ENCODE measurements around the gene CCN5.

The CCN5 gene

GRCh38 chr20:44723798-44724362, 8.7 kb downstream of the CCN5 start:
- Histone ChIP-seq H3K36me3 (ENCODE audit: control insufficient read depth in 2 of 2, insufficient read depth in 2 of 2, low read length in 2 of 2) (no peaks in the 10 kb centered on the region), H3K4me1 (ENCODE audit: control insufficient read depth in 2 of 2, insufficient read depth in 2 of 2, low read length in 2 of 2) (no peaks in the 10 kb centered on the region), H3K9me3 (ENCODE audit: control insufficient read depth in 2 of 2, low read length in 2 of 2) (no peaks in the 10 kb centered on the region), H3K27me3 (ENCODE audit: control insufficient read depth in 2 of 2, insufficient read depth in 2 of 2, low read length in 2 of 2) (peaks cover 0 to 3% of the 10 kb centered on the region in 2 donors), H3K27ac (ENCODE audit: low read depth in 2 of 2, low read length in 2 of 2) (no peak overlapping the region), H3K4me3 (ENCODE audit: low read length in 2 of 2) (no peak overlapping the region), H3K9ac (ENCODE audit: low read depth in 1 of 2, low read length in 2 of 2) (no peak overlapping the region)

DNA sequence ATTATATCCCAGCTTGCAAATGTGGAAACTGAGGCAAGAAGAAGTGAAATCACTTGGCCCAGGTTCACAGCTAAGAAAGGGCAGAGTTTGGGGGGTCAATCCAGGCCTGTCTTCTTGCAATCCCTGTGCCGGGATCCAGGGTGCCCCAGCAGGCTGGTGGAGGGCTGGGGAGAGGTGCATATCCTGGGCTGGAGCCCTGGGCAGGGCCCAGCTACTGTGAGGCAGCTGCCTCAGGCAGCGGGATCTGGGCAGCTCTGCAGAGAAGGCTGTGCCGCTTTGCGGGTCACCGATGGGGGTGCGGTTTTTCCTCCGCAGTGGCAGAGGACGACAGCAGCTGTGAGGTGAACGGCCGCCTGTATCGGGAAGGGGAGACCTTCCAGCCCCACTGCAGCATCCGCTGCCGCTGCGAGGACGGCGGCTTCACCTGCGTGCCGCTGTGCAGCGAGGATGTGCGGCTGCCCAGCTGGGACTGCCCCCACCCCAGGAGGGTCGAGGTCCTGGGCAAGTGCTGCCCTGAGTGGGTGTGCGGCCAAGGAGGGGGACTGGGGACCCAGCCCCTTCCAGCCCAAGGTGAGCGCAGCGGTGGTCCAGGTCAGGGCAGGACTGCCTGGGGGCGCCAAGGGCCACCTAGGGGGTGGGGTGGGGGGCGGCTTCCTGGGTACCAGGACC, 9.4 kb downstream of the CCN5 start:
- no peaks in the 10 kb centered on the region for H3K4me1 ChIP-seq (ENCODE audit: control insufficient read depth in 2 of 2, insufficient read depth in 2 of 2, low read length in 2 of 2)
- H3K9me3 ChIP-seq (ENCODE audit: control insufficient read depth in 2 of 2, low read length in 2 of 2), result no peaks in the 10 kb centered on the region
- H3K4me3 ChIP-seq (ENCODE audit: low read length in 2 of 2), result no peak overlapping the region
- H3K27me3 ChIP-seq (ENCODE audit: control insufficient read depth in 2 of 2, insufficient read depth in 2 of 2, low read length in 2 of 2), result peaks cover 0 to 3% of the 10 kb centered on the region in 2 donors
- no peak overlapping the region for H3K27ac ChIP-seq (ENCODE audit: low read depth in 2 of 2, low read length in 2 of 2)
- no peaks in the 10 kb centered on the region for H3K36me3 ChIP-seq (ENCODE audit: control insufficient read depth in 2 of 2, insufficient read depth in 2 of 2, low read length in 2 of 2)
- H3K9ac ChIP-seq (ENCODE audit: low read depth in 1 of 2, low read length in 2 of 2), result no peak overlapping the region

- peaks cover 0 to 3% of the 10 kb centered on the region in 2 donors for H3K27me3 ChIP-seq (ENCODE audit: control insufficient read depth in 2 of 2, insufficient read depth in 2 of 2, low read length in 2 of 2)
- no peak overlapping the region for H3K27ac ChIP-seq (ENCODE audit: low read depth in 2 of 2, low read length in 2 of 2)
- no peaks in the 10 kb centered on the region for H3K36me3 ChIP-seq (ENCODE audit: control insufficient read depth in 2 of 2, insufficient read depth in 2 of 2, low read length in 2 of 2)
- H3K9me3 ChIP-seq (ENCODE audit: control insufficient read depth in 2 of 2, low read length in 2 of 2), result no peaks in the 10 kb centered on the region
- no peak overlapping the region for H3K4me3 ChIP-seq (ENCODE audit: low read length in 2 of 2)
- no peak overlapping the region for H3K9ac ChIP-seq (ENCODE audit: low read depth in 1 of 2, low read length in 2 of 2)
- no peaks in the 10 kb centered on the region for H3K4me1 ChIP-seq (ENCODE audit: control insufficient read depth in 2 of 2, insufficient read depth in 2 of 2, low read length in 2 of 2)
Measured at GRCh38 chr20:44725837-44726236, 10.7 kb downstream of the CCN5 start.

DNA sequence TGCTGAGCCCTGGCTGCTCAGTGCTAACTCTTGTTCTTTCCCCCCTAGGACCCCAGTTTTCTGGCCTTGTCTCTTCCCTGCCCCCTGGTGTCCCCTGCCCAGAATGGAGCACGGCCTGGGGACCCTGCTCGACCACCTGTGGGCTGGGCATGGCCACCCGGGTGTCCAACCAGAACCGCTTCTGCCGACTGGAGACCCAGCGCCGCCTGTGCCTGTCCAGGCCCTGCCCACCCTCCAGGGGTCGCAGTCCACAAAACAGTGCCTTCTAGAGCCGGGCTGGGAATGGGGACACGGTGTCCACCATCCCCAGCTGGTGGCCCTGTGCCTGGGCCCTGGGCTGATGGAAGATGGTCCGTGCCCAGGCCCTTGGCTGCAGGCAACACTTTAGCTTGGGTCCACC, 11.9 kb downstream of the CCN5 start:
- Histone ChIP-seq H3K27me3 (ENCODE audit: control insufficient read depth in 2 of 2, insufficient read depth in 2 of 2, low read length in 2 of 2) (peaks cover 0 to 3% of the 10 kb centered on the region in 2 donors), H3K4me1 (ENCODE audit: control insufficient read depth in 2 of 2, insufficient read depth in 2 of 2, low read length in 2 of 2) (no peaks in the 10 kb centered on the region), H3K9me3 (ENCODE audit: control insufficient read depth in 2 of 2, low read length in 2 of 2) (no peaks in the 10 kb centered on the region), H3K9ac (ENCODE audit: low read depth in 1 of 2, low read length in 2 of 2) (no peak overlapping the region), H3K36me3 (ENCODE audit: control insufficient read depth in 2 of 2, insufficient read depth in 2 of 2, low read length in 2 of 2) (no peaks in the 10 kb centered on the region), H3K27ac (ENCODE audit: low read depth in 2 of 2, low read length in 2 of 2) (no peak overlapping the region), H3K4me3 (ENCODE audit: low read length in 2 of 2) (no peak overlapping the region)

DNA sequence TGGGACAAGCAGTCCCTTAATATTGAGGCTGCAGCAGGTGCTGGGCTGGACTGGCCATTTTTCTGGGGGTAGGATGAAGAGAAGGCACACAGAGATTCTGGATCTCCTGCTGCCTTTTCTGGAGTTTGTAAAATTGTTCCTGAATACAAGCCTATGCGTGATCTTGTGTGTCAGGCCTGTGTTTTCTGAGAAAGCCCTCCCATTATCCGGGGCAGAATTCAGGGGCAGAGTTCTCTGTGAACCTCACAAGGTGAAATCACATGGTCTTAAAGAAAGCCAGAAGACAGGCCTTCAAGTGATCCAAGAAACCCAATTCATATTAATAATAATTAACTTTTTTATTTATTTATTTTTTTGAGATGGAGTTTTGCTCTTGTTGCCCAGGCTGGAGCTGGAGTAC, 12.5 kb downstream of the CCN5 start:
- Histone ChIP-seq H3K4me1 (ENCODE audit: control insufficient read depth in 2 of 2, insufficient read depth in 2 of 2, low read length in 2 of 2) (no peaks in the 10 kb centered on the region), H3K27me3 (ENCODE audit: control insufficient read depth in 2 of 2, insufficient read depth in 2 of 2, low read length in 2 of 2) (peaks cover 0 to 3% of the 10 kb centered on the region in 2 donors), H3K4me3 (ENCODE audit: low read length in 2 of 2) (no peak overlapping the region), H3K9me3 (ENCODE audit: control insufficient read depth in 2 of 2, low read length in 2 of 2) (no peaks in the 10 kb centered on the region), H3K27ac (ENCODE audit: low read depth in 2 of 2, low read length in 2 of 2) (no peak overlapping the region), H3K36me3 (ENCODE audit: control insufficient read depth in 2 of 2, insufficient read depth in 2 of 2, low read length in 2 of 2) (no peaks in the 10 kb centered on the region), H3K9ac (ENCODE audit: low read depth in 1 of 2, low read length in 2 of 2) (no peak overlapping the region)

- Histone ChIP-seq H3K4me3 (ENCODE audit: low read length in 2 of 2) (no peak overlapping the region), H3K27me3 (ENCODE audit: control insufficient read depth in 2 of 2, insufficient read depth in 2 of 2, low read length in 2 of 2) (peaks cover 0 to 3% of the 10 kb centered on the region in 2 donors), H3K27ac (ENCODE audit: low read depth in 2 of 2, low read length in 2 of 2) (no peak overlapping the region), H3K9me3 (ENCODE audit: control insufficient read depth in 2 of 2, low read length in 2 of 2) (no peaks in the 10 kb centered on the region), H3K4me1 (ENCODE audit: control insufficient read depth in 2 of 2, insufficient read depth in 2 of 2, low read length in 2 of 2) (no peaks in the 10 kb centered on the region), H3K9ac (ENCODE audit: low read depth in 1 of 2, low read length in 2 of 2) (no peak overlapping the region), H3K36me3 (ENCODE audit: control insufficient read depth in 2 of 2, insufficient read depth in 2 of 2, low read length in 2 of 2) (no peaks in the 10 kb centered on the region)
Measured at GRCh38 chr20:44728801-44729443, 13.8 kb downstream of the CCN5 start.

- Histone ChIP-seq H3K27ac (ENCODE audit: low read depth in 2 of 2, low read length in 2 of 2) (no peak overlapping the region), H3K4me1 (ENCODE audit: control insufficient read depth in 2 of 2, insufficient read depth in 2 of 2, low read length in 2 of 2) (no peaks in the 10 kb centered on the region), H3K36me3 (ENCODE audit: control insufficient read depth in 2 of 2, insufficient read depth in 2 of 2, low read length in 2 of 2) (no peaks in the 10 kb centered on the region)
Measured at GRCh38 chr20:44730441-44730840, 15.3 kb downstream of the CCN5 start.

DNA sequence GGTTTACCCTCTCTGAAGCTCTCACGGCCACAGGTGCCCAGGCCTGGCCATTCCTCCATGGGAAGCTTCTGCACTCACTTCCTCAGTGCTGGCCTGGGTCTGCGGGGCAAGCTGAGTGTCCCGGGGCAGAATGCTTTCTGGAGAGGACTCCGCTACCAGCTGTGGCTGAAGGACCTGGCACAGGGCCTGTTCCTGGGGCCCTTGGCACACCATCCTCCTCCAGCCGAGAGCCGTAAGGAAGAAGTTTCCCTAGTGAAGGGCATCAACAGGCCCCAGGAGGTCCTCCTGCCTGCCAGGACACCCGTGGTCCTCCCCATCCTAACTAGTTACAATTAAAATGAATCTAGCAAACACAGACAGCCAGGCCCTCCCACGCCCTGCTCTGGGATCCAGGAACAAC, 16.5 kb downstream of the CCN5 start:
- Histone ChIP-seq H3K4me1 (ENCODE audit: control insufficient read depth in 2 of 2, insufficient read depth in 2 of 2, low read length in 2 of 2) (peaks cover 0 to 4% of the 10 kb centered on the region in 2 donors), H3K27ac (ENCODE audit: low read depth in 2 of 2, low read length in 2 of 2) (no peak overlapping the region), H3K4me3 (ENCODE audit: low read length in 2 of 2) (no peak overlapping the region), H3K9me3 (ENCODE audit: control insufficient read depth in 2 of 2, low read length in 2 of 2) (no peaks in the 10 kb centered on the region), H3K9ac (ENCODE audit: low read depth in 1 of 2, low read length in 2 of 2) (no peak overlapping the region), H3K27me3 (ENCODE audit: control insufficient read depth in 2 of 2, insufficient read depth in 2 of 2, low read length in 2 of 2) (no peaks in the 10 kb centered on the region), H3K36me3 (ENCODE audit: control insufficient read depth in 2 of 2, insufficient read depth in 2 of 2, low read length in 2 of 2) (no peaks in the 10 kb centered on the region)

More at GRCh38 chr20:44730441-44730840, 15.3 kb downstream of the CCN5 start:
- Histone ChIP-seq H3K27me3 (ENCODE audit: control insufficient read depth in 2 of 2, insufficient read depth in 2 of 2, low read length in 2 of 2) (peaks cover 0 to 3% of the 10 kb centered on the region in 2 donors), H3K9ac (ENCODE audit: low read depth in 1 of 2, low read length in 2 of 2) (no peak overlapping the region), H3K9me3 (ENCODE audit: control insufficient read depth in 2 of 2, low read length in 2 of 2) (no peaks in the 10 kb centered on the region), H3K4me3 (ENCODE audit: low read length in 2 of 2) (no peak overlapping the region)

GRCh38 chr20:44732327-44732726, 17.2 kb downstream of the CCN5 start:
- H3K9me3 ChIP-seq (ENCODE audit: control insufficient read depth in 2 of 2, low read length in 2 of 2), result no peaks in the 10 kb centered on the region

DNA sequence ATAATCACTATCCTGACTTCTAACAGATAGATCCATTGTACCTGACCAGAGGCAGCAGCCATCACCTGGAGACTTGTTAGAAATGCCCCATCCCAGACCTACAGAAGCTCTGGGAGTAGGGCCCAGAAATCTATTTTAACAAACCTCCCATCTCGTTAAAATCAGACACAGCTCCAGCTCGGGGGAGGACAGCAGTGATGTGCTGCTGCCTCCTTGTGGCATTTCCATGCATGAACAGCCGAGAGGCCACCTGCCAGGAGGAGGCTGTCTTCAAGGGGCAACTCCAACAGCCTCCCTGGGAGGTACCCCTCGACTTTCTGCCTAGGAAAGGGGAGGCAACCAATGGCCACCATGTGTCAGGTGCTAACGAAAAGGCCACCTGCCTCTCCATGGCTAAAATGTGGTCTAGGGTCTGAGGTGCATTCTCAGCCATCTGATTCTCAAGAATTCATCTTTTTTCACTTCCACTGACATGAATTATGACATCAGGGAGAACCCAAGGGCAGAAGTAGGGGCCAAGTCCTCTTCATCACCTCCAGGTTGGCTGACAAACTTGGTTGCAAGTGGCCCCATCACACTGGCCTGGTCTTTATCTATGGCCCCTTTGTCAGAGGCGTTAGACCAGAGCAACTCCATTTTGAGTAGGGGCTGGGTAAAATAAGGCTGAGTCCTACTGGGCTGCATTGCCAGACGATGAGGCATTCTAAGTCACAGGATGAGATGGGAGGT, 18.3 kb downstream of the CCN5 start:
- Histone ChIP-seq H3K36me3 (ENCODE audit: control insufficient read depth in 2 of 2, insufficient read depth in 2 of 2, low read length in 2 of 2) (no peaks in the 10 kb centered on the region), H3K9ac (ENCODE audit: low read depth in 1 of 2, low read length in 2 of 2) (no peak overlapping the region), H3K27ac (ENCODE audit: low read depth in 2 of 2, low read length in 2 of 2) (no peak overlapping the region), H3K4me3 (ENCODE audit: low read length in 2 of 2) (no peak overlapping the region), H3K9me3 (ENCODE audit: control insufficient read depth in 2 of 2, low read length in 2 of 2) (no peaks in the 10 kb centered on the region), H3K27me3 (ENCODE audit: control insufficient read depth in 2 of 2, insufficient read depth in 2 of 2, low read length in 2 of 2) (no peaks in the 10 kb centered on the region), H3K4me1 (ENCODE audit: control insufficient read depth in 2 of 2, insufficient read depth in 2 of 2, low read length in 2 of 2) (peaks cover 0 to 4% of the 10 kb centered on the region in 2 donors)

More at GRCh38 chr20:44732327-44732726, 17.2 kb downstream of the CCN5 start:
- H3K36me3 ChIP-seq (ENCODE audit: control insufficient read depth in 2 of 2, insufficient read depth in 2 of 2, low read length in 2 of 2), result no peaks in the 10 kb centered on the region
- no peak overlapping the region for H3K4me3 ChIP-seq (ENCODE audit: low read length in 2 of 2)
- no peak overlapping the region for H3K27ac ChIP-seq (ENCODE audit: low read depth in 2 of 2, low read length in 2 of 2)
- peaks cover 0 to 4% of the 10 kb centered on the region in 2 donors for H3K4me1 ChIP-seq (ENCODE audit: control insufficient read depth in 2 of 2, insufficient read depth in 2 of 2, low read length in 2 of 2)
- no peaks in the 10 kb centered on the region for H3K27me3 ChIP-seq (ENCODE audit: control insufficient read depth in 2 of 2, insufficient read depth in 2 of 2, low read length in 2 of 2)
- H3K9ac ChIP-seq (ENCODE audit: low read depth in 1 of 2, low read length in 2 of 2), result no peak overlapping the region

All from mucosa of rectum (tissue), 2 donors.